Activated CD8-positive, alpha-beta T cell treated with anti-CD3 and anti-CD28 coated beads for 36 hours (primary cell): ENCODE data around the gene CRTC1. TPM values are rescaled to one million over a fixed set of nuclear protein-coding genes. Genes with fewer than 3 reads are reported as not detected.

Experiments
- ATAC-seq: fragments of 200-7000 bp; cut with Tn5 transposase; one replicate; pipeline ENCODE4 v1.10.0; 2021; ENCODE audit warnings: mild to moderate bottlenecking, moderate library complexity
- CTCF ChIA-PET: fragments of 350-600 bp; sonication (Branson Sonifier 250); formaldehyde crosslinking; loops from one replicate; lab custom pipeline; 2021; ENCODE audit warnings: antibody characterized with exemption; lab: Charles Lee
- POLR2A ChIA-PET: fragments of 350-600 bp; sonication (Branson Sonifier 250); formaldehyde crosslinking; loops from one replicate; lab custom pipeline; 2021; ENCODE audit warnings: antibody characterized with exemption; lab: Charles Lee
- DNase-seq: peaks from one replicate; pipeline ENCODE4 v3.0.0-alpha.2; 2020
- H3K27ac Mint-ChIP-seq: one replicate; pipeline ENCODE4 v1.8.0; 2021; ENCODE audit warnings: mild to moderate bottlenecking, mixed read lengths
- H3K27me3 Mint-ChIP-seq: one replicate; pipeline ENCODE4 v1.8.0; 2021; ENCODE audit warnings: mixed read lengths
- H3K36me3 Mint-ChIP-seq: one replicate; pipeline ENCODE4 v1.8.0; 2021; ENCODE audit warnings: low read depth, mixed read lengths
- H3K4me1 Mint-ChIP-seq: one replicate; pipeline ENCODE4 v1.8.0; 2021; ENCODE audit warnings: low read depth, mixed read lengths
- H3K4me3 Mint-ChIP-seq: one replicate; pipeline ENCODE4 v1.8.0; 2021; ENCODE audit warnings: mild to moderate bottlenecking, moderate library complexity, mixed read lengths
- H3K9me3 Mint-ChIP-seq: one replicate; pipeline ENCODE4 v1.8.0; 2021; ENCODE audit warnings: mixed read lengths
- CTCF ChIP-seq: fragments of 200-600 bp; IDR thresholded peaks from one replicate; pipeline ENCODE4 v1.8.0; 2022; ENCODE audit warnings: antibody characterized with exemption, mild to moderate bottlenecking
- intact Hi-C: fragments of 100-400 bp; cut with micrococcal nuclease; formaldehyde crosslinking; loops from one replicate; pipeline ENCODE4 v1.10.0; 2022
- total RNA-seq, 2 experiments: library from RNA; stranded (reverse); gene quantifications; one replicate each; pipeline ENCODE4 v1.2.3, GENCODE V29; 2021

Gene CRTC1
- total RNA-seq, 2 experiments from 2014 or later: 4.4 to 4.5 TPM

GRCh38 chr19:18653853-18654252 lies 29.6 kb upstream of the CRTC1 start:
- Mint-ChIP-seq H3K27ac (no peak overlapping the region), H3K4me1 (peaks cover 8% of the 10 kb centered on the region), H3K4me3 (no peak overlapping the region), H3K9me3 (no peaks in the 10 kb centered on the region), H3K27me3 (no peaks in the 10 kb centered on the region), H3K36me3 (peaks cover 2% of the 10 kb centered on the region)
- TF ChIP-seq CTCF: no peak
- POLR2A ChIA-PET: no interaction called here
- DNase-seq (no peak), ATAC-seq (no peak)
- CTCF ChIA-PET: no interaction called here
- intact Hi-C loops: no loop called here

DNA sequence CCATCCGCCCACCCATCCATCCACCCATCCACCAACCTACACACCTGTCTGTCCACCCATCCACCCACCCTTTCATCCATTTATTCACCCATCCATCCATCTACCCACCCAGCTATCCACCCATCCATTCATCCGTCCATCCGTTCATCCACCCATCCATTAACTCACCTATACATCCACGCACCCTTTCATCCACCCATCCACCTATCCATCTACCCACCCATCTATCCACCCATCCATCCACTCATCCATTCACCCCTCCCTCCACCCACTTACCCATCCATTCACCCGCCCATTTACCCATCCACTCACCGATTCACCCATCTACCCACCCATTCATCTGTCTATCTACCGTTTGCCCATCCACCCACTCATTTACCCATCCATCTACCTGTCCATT lies 29.0 kb upstream of the CRTC1 start:
- intact Hi-C loops: no loop called here
- ChIA-PET POLR2A (no interaction called here), CTCF (no interaction called here)
- ATAC-seq: no peak
- H3K27ac Mint-ChIP-seq: no peak overlapping the region
- no peak for TF ChIP-seq CTCF
- DNase-seq: no peak
- no peaks in the 10 kb centered on the region for H3K27me3 Mint-ChIP-seq
- no peaks in the 10 kb centered on the region for H3K9me3 Mint-ChIP-seq
- H3K4me1 Mint-ChIP-seq: peaks cover 7% of the 10 kb centered on the region
- H3K4me3 Mint-ChIP-seq: no peak overlapping the region
- peaks cover 2% of the 10 kb centered on the region for H3K36me3 Mint-ChIP-seq

DNA sequence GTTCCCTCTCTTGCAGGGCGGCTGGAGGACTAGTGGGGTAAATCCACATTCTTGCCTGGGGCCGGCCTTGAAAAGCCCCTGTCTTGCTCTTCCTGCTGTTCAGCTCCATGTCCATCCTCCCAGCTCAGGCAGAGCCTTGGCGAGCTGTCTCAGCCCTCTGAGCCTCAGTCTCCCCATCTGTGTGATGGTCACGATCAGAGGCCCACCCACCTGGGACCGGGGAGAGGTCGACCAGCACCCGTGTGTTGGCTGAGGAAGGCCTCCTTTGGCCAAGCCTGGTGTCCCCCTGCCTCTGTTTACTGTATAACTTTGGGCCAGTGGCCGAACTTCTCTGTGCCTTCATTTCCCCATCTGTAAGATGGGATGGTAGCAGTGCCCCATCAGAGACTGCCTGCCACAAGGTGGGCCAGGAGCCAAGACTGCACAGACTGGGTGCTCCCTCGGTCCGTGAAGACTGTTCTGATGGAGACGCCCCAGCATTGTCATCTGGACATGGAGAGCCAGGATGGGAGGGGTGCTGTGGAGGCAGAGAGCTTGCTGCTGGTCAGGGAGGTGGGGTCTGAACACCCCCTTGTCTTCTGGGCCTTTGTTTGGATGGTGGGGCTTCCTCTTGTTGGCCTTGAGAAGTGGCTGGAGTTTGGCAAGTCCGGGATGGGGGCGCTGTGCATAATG lies 28.2 kb upstream of the CRTC1 start:
- H3K27ac Mint-ChIP-seq: no peak overlapping the region
- ATAC-seq (no peak), DNase-seq (no peak)
- H3K9me3 Mint-ChIP-seq: no peaks in the 10 kb centered on the region
- CTCF ChIA-PET: no interaction called here
- no peaks in the 10 kb centered on the region for H3K27me3 Mint-ChIP-seq
- peaks cover 2% of the 10 kb centered on the region for H3K36me3 Mint-ChIP-seq
- no peak overlapping the region for H3K4me3 Mint-ChIP-seq
- intact Hi-C loops: no loop called here
- peaks cover 4% of the 10 kb centered on the region for H3K4me1 Mint-ChIP-seq
- POLR2A ChIA-PET: no interaction called here
- no peak for TF ChIP-seq CTCF

GRCh38 chr19:18656337-18657086 lies 27.0 kb upstream of the CRTC1 start:
- CTCF ChIA-PET: no interaction called here
- no peaks in the 10 kb centered on the region for H3K9me3 Mint-ChIP-seq
- intact Hi-C loops: no loop called here
- H3K27me3 Mint-ChIP-seq: no peaks in the 10 kb centered on the region
- H3K27ac Mint-ChIP-seq: no peak overlapping the region
- POLR2A ChIA-PET: no interaction called here
- H3K4me1 Mint-ChIP-seq: peaks cover 4% of the 10 kb centered on the region
- H3K36me3 Mint-ChIP-seq: peaks cover 2% of the 10 kb centered on the region
- TF ChIP-seq CTCF: no peak
- ATAC-seq: no peak
- H3K4me3 Mint-ChIP-seq: no peak overlapping the region
- no peak for DNase-seq
